ENCODE data around the gene ZFYVE28. TPM values are rescaled to one million over a fixed set of nuclear protein-coding genes. Genes with fewer than 3 reads are reported as not detected.

Gene ZFYVE28
- total RNA-seq, 2 donors from 2014 or later = 6.6 to 30.2 TPM

- Histone ChIP-seq H3K27me3 (replicated peaks; ENCODE audit: insufficient read depth) (no peaks in the 10 kb centered on the region), H3K27ac (no peak overlapping the region), H3K9me3 (no peaks in the 10 kb centered on the region), H3K4me3 (no peak overlapping the region), H3K36me3 (no peaks in the 10 kb centered on the region), H3K4me1 (replicated peaks) (no peaks in the 10 kb centered on the region)
- 97% methylated on average over 2 of the region's 2 CpGs for WGBS
- DNase-seq (ENCODE audit: low spot score) = no peak
- TF ChIP-seq POLR2AphosphoS5 (IDR thresholded peaks at IDR 0.05) (no peak), CTCF (IDR thresholded peaks at IDR 0.05) (no peak), POLR2A (IDR thresholded peaks at IDR 0.05) (no peak)
- intact Hi-C loops (cut with DNase I) = no loop called here
Observed at GRCh38 chr4:2343476-2343875, 75.0 kb downstream of the ZFYVE28 start.

- H3K4me1 ChIP-seq (replicated peaks) = no peaks in the 10 kb centered on the region
- DNase-seq (ENCODE audit: low spot score) = no peak
- TF ChIP-seq CTCF (IDR thresholded peaks at IDR 0.05) (no peak), POLR2AphosphoS5 (IDR thresholded peaks at IDR 0.05) (no peak), POLR2A (IDR thresholded peaks at IDR 0.05) (no peak)
- intact Hi-C loops (cut with DNase I) = no loop called here
- H3K27me3 ChIP-seq (replicated peaks; ENCODE audit: insufficient read depth) = no peaks in the 10 kb centered on the region
- H3K36me3 ChIP-seq = no peaks in the 10 kb centered on the region
- no peak overlapping the region for H3K4me3 ChIP-seq
- WGBS = 90% methylated on average over 16 of the region's 16 CpGs
- H3K27ac ChIP-seq = no peak overlapping the region
- H3K9me3 ChIP-seq = no peaks in the 10 kb centered on the region
Observed at GRCh38 chr4:2341911-2342652, 76.4 kb downstream of the ZFYVE28 start.

GRCh38 chr4:2341261-2341841, 77.1 kb downstream of the ZFYVE28 start:
- 92% methylated on average over 28 of the region's 28 CpGs for WGBS
- Histone ChIP-seq H3K36me3 (no peaks in the 10 kb centered on the region), H3K27ac (no peak overlapping the region), H3K27me3 (replicated peaks; ENCODE audit: insufficient read depth) (no peaks in the 10 kb centered on the region), H3K4me1 (replicated peaks) (no peaks in the 10 kb centered on the region), H3K9me3 (no peaks in the 10 kb centered on the region), H3K4me3 (no peak overlapping the region)
- no peak for DNase-seq (ENCODE audit: low spot score)
- intact Hi-C loops (cut with DNase I) = no loop called here
- no peak for TF ChIP-seq POLR2A (IDR thresholded peaks at IDR 0.05)
- TF ChIP-seq POLR2AphosphoS5 (IDR thresholded peaks at IDR 0.05) = no peak
- TF ChIP-seq CTCF (IDR thresholded peaks at IDR 0.05) = no peak

DNA sequence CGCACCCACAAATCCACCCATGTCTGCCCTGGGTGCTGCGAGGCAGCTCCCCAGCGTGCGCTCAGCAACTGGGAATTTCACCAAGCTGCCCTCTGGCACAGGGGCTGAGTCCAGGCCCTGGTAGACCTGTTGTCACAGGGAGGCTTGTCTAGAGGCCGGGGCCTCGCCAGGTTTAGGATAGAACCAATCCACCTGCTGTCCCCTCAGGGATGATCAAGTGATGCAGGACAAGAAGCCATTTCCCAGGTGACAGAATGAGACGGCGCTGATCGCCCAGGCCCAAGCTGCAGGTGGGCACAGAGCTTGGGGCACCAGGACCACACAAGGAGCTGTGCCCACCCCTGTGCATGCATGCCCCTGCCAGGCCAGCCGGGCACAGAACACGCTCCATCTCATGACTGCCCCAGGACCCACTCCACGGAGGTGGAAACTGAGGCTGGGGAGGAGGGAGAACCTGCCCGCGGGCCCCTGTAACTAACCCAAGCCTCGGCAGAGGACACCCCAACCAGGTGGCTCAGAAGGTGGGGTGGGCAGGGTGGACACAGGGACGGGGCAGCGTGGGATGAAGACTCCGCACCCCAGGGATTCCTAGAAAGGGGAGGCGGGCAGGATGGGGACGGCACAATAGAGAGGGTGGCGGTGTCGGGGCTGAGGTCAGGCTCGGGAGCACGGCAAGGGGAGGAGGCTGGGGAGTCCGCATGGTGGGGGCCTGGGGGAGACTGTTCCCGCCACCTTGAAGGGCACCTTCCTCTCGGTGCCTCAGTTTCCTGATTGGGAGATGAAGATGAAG, 78.0 kb downstream of the ZFYVE28 start:
- intact Hi-C loops (cut with DNase I) = no loop called here
- H3K4me3 ChIP-seq = no peak overlapping the region
- 94% methylated on average over 22 of the region's 27 CpGs for WGBS
- TF ChIP-seq POLR2AphosphoS5 (IDR thresholded peaks at IDR 0.05) (no peak), POLR2A (IDR thresholded peaks at IDR 0.05) (no peak), CTCF (IDR thresholded peaks at IDR 0.05) (no peak)
- H3K36me3 ChIP-seq = no peaks in the 10 kb centered on the region
- no peaks in the 10 kb centered on the region for H3K27me3 ChIP-seq (replicated peaks; ENCODE audit: insufficient read depth)
- no peak for DNase-seq (ENCODE audit: low spot score)
- no peaks in the 10 kb centered on the region for H3K9me3 ChIP-seq
- H3K27ac ChIP-seq = no peak overlapping the region
- no peaks in the 10 kb centered on the region for H3K4me1 ChIP-seq (replicated peaks)
